H54 (cell line): ENCODE data around the gene DIP2C.
"Not testable (repeated sequence)": the region's sequence is repeated elsewhere in the genome, so short reads cannot be mapped to it uniquely, and the experiment has no call there.

ENCODE experiments used
- DNase-seq: peaks from one replicate; pipeline ENCODE4 v3.0.0; 2011; ENCODE audit warnings: low spot score, mixed read lengths; ENCODE audit not compliant: insufficient read length
- FAIRE-seq: peaks from 3 replicates; lab custom pipeline; 2011; peaks lifted over from hg19 to GRCh38; lab: Jason Lieb, UNC
- POLR2A ChIP-seq: IDR thresholded peaks from 2 replicates; pipeline ENCODE4 v1.6.1; 2011; ENCODE audit warnings: low read depth, mild to moderate bottlenecking, low read length

The DIP2C gene

GRCh38 chr10:653991-654646, 35.3 kb downstream of the DIP2C start:
- DNase-seq (no peak), FAIRE-seq (no peak)
- no peak for TF ChIP-seq POLR2A

DNA sequence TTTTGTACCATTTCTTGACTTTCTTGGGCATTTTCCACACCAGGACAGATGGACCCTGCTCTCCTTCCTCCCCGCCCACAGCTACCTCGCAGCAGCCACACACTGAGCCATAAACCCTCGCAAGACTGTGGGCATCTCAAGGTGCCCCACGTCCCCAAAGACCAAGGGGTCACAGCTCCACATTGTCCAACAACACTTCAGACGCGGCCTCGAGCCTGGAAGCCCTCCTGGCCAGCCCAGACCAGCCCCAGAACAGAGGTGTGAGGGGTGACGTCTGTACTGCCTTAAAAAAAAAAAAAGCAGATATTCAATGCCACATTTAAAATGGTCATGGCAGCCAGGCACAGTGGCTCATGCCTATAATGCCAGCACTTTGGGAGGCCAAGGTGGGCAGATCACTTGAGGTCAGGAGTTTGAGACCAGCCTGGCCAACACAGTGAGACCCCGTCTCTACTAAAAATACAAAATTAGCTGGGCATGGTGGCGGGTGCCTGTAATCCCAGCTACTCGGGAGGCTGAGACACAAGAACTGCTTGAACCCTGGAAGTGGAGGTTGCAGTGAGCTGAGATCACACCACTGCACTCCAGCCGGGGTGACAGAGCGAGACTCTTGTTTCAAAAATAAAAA, 36.5 kb downstream of the DIP2C start:
- DNase-seq, FAIRE-seq: not testable (repeated sequence)

DNA sequence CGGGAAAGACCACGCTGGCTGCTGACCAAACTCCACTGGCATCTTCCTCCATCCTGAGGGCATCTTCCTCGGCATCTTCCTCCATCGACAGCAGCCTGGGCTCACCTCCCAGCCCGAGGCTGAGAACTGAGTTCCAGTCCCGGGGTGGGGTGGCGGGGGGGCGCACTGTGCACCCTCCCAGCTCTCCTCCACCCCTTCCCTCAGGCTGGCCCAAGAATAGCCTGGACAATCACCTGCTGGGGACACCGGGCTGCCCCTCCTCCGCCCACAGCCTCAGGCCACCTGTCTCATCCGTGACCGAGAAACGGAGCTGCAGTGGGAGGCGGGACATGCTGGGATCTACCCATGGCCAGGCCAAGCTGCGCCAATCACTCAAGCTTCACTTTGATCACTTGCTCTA, 37.2 kb downstream of the DIP2C start:
- no peak for FAIRE-seq
- TF ChIP-seq POLR2A, result no peak
- no peak for DNase-seq

- FAIRE-seq (no peak), DNase-seq (no peak)
- no peak for TF ChIP-seq POLR2A
Measured at GRCh38 chr10:651692-652091, 37.8 kb downstream of the DIP2C start.

DNA sequence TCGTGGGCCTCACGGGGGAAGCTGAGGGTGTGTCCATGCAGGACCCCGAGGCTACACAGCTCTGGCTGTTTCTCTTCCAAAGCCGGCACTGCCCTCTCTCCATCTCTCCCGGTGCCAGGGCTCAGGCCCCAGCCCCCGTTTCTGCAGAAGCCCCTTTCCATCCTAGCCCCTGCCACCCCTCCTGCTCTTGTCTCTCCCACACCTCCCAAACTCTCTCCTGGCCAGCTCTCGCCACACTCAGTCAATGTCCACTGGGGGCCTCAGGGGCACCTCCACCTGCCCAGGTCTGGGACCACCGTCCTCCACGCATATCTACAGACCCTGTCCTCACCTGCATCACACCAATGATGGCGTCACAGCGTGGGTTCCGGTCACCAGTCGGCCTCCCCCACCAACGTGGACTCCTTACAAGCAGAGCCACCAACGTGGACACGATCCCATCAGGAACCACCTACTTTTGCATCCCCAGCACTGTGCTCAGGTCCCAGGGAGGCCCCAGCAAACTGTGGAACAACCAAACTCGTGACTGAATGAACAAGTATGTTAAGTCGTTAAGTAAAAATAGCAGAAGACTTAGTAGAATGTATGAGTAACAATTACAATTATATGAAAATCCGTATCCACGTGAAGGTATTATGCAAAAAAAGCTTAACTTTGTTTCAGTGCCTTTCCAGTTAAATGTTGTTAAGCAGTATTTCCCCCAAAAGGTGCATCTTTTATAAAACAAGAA, 38.4 kb downstream of the DIP2C start:
- FAIRE-seq (no peak), DNase-seq (no peak)
- no peak for TF ChIP-seq POLR2A

GRCh38 chr10:650441-650851, 39.0 kb downstream of the DIP2C start:
- DNase-seq, result no peak

DNA sequence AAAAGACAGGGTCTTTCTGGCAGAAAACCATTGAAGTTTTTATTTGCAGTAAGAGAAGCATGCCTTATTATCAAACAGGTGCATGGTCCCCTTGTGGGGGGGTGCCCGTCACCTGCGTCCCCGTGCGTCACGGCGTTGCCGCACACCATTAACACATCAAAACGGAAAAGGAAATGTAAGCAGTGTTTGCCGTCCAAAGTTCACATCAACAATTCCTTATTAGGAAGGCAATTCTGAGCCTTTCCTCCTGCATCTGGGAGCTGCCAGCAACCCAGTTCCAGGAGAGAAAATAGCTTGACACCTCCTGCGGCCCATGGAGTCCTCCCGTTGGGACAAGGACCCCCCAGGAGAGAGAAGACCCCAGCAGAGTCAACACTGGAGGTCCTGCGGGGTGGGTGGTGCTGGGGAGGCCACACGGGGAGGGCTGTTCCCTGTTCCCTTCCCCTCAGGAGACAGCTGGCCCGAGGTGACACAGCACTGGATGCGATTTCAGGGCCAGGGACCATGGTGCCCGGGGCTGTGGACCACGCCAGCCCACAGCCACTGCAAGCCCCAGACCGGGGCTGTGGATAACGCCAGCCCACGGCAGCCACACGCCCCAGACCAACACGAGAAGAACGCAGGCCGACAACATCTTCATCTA, 39.5 kb downstream of the DIP2C start:
- no peak for TF ChIP-seq POLR2A
- DNase-seq (no peak), FAIRE-seq (no peak)

More at GRCh38 chr10:650441-650851, 39.0 kb downstream of the DIP2C start:
- TF ChIP-seq POLR2A, result no peak
- FAIRE-seq, result no peak

GRCh38 chr10:649445-649797, 40.0 kb downstream of the DIP2C start:
- FAIRE-seq, result no peak
- TF ChIP-seq POLR2A, result no peak

GRCh38 chr10:647019-647418, 42.4 kb downstream of the DIP2C start:
- not testable (repeated sequence) for DNase-seq, FAIRE-seq

More at GRCh38 chr10:649445-649797, 40.0 kb downstream of the DIP2C start:
- no peak for DNase-seq

DNA sequence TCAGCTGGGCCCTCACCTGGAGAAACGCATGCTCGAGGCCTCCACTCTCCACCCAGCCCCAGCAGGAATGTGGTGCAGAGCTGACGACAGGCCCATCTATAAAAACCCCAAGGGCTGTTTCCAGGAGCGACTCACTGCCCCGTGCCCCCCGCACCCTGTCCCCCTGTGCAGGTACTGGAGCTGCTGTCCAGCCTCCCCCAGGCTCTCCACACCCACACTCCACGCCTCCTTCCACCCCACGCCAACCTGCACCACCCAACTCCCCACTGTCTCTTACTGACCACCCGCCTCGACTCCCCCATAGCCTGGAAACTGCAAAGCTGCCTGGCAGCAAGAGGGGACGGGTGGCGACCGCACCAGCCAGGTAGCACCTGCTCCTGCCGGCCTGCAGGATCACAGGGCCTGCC, 43.3 kb downstream of the DIP2C start:
- FAIRE-seq, result no peak
- TF ChIP-seq POLR2A, result no peak

DNA sequence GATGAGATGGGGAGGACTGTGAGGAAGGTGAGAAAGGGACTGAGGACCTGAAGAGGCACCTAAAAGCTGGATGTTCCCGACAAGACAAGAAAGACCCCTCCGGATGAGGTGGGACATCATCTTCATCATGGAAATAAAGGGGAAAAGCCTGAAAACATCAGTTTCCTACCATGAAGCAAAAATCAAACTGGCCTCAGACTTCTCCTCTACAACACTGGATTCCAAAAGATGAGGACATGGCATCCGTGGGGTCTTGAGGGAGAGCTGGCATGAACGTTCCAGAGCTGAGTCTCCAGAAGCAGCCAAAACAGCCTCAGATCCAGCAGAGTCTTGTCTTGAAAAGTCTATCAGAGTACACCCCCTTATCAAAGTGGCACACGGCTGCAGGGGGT, 44.5 kb downstream of the DIP2C start:
- DNase-seq (no peak), FAIRE-seq (no peak)
- no peak for TF ChIP-seq POLR2A

More for the DNA sequence above, 43.3 kb downstream of the DIP2C start:
- DNase-seq, result no peak

DNA sequence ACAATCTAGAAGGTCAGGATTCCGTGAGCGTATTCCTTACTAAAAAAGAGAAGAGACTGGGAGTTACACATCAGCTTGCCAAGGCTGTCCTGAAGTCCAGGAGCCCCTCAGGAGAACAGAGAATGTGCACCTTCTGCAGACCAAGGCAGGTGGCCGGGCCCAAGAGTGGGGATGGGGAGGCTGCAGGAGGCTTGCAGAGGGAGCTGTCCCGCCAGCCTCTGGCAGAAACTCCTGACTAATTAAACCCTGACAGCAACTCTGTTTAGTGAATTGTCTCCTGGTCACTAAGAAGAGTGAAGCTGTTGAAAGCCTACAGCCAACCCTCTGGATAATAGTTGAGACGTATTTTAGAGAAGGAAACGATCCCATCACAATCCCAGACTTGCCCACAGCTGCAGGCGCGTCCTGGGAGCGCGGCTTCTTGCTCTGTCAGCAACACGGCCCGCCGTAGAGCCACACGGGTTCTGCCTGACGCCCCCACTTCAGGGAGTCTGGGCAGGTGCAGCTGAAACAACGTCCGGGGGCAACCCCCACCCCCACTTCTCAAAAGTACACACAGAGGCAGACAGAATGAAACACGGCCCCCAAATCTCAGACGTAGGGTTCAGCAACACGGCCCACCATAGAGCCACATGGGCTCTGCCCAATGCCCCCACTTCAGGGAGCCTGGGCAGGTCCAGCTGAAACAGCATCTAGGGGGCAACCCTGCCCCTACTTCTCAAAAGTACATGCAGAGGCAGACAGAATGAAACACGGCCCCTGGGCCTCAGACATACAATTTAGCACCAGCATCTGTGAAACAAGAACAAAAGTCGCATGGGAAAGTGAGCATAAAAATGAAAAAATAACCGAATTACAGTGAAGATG, 45.2 kb downstream of the DIP2C start:
- no peak for DNase-seq
- TF ChIP-seq POLR2A, result no peak
- no peak for FAIRE-seq

- no peak for TF ChIP-seq POLR2A
- FAIRE-seq (no peak), DNase-seq (no peak)
Measured at GRCh38 chr10:642186-642890, 47.1 kb downstream of the DIP2C start.
